ENCODE measurements around the gene IPPK.
"Not testable (repeated sequence)": the region's sequence is repeated elsewhere in the genome, so short reads cannot be mapped to it uniquely, and the experiment has no call there.

The IPPK gene

GRCh38 chr9:92633614-92634278 lies 36.2 kb downstream of the IPPK start:
- FAIRE-seq (no peak), DNase-seq (ENCODE audit: insufficient read length, low spot score) (no peak)
- no peak for TF ChIP-seq CTCF (IDR thresholded peaks at IDR 0.05; ENCODE audit: insufficient read depth, missing control alignments)

GRCh38 chr9:92632641-92633040 lies 37.3 kb downstream of the IPPK start:
- FAIRE-seq: no peak
- TF ChIP-seq CTCF (IDR thresholded peaks at IDR 0.05; ENCODE audit: insufficient read depth, missing control alignments): no peak

GRCh38 chr9:92631452-92632343 lies 38.2 kb downstream of the IPPK start:
- DNase-seq (ENCODE audit: insufficient read length, low spot score) (no peak), FAIRE-seq (no peak)
- no peak for TF ChIP-seq CTCF (IDR thresholded peaks at IDR 0.05; ENCODE audit: insufficient read depth, missing control alignments)

More at GRCh38 chr9:92632641-92633040, 37.3 kb downstream of the IPPK start:
- no peak for DNase-seq (ENCODE audit: insufficient read length, low spot score)

- FAIRE-seq (no peak), DNase-seq (ENCODE audit: insufficient read length, low spot score) (no peak)
- no peak for TF ChIP-seq CTCF (IDR thresholded peaks at IDR 0.05; ENCODE audit: insufficient read depth, missing control alignments)
Measured at GRCh38 chr9:92627651-92628050, 42.3 kb downstream of the IPPK start.

GRCh38 chr9:92626484-92626883 lies 43.4 kb downstream of the IPPK start:
- TF ChIP-seq CTCF (IDR thresholded peaks at IDR 0.05; ENCODE audit: insufficient read depth, missing control alignments): no peak
- no peak for FAIRE-seq
- DNase-seq (ENCODE audit: insufficient read length, low spot score): no peak

- not testable (repeated sequence) for FAIRE-seq; DNase-seq (ENCODE audit: insufficient read length, low spot score)
Measured at GRCh38 chr9:92623936-92624335, 46.0 kb downstream of the IPPK start.

- no peak for FAIRE-seq
- TF ChIP-seq CTCF (IDR thresholded peaks at IDR 0.05; ENCODE audit: insufficient read depth, missing control alignments): no peak
- no peak for DNase-seq (ENCODE audit: insufficient read length, low spot score)
Measured at GRCh38 chr9:92620845-92621244, 49.1 kb downstream of the IPPK start.
